ENCODE data around the gene TMEM178B. TPM values are rescaled to one million over a fixed set of nuclear protein-coding genes. Genes with fewer than 3 reads are reported as not detected.

TMEM178B gene
- total RNA-seq, 2 donors from 2014 or later = 0.92 to 0.95 TPM

DNA sequence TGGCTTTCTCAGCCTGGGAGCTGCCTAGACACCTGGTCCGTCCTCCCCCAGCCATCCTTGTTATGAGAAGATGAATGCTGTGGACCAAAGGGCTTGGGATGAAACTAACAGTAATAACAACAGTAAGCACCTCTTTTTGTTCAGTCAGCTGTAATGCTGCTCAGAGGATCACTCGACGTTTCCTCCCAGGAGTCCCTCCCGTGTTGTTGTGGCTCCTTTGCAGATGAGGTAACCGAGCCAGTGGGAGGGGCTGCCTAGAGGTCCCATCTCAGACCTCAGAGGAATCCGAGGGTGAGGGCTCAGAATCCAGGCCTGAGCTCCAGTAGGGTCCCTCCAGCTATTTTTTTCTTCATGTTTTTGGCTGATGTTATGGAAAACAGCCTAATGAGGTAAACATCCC is 145.1 kb downstream of the TMEM178B start:
- Histone ChIP-seq H3K36me3 (no peaks in the 10 kb centered on the region), H3K9me3 (no peaks in the 10 kb centered on the region), H3K4me3 (no peak overlapping the region), H3K4me1 (ENCODE audit: control insufficient read depth in 1 of 2, low read depth in 2 of 2) (no peaks in the 10 kb centered on the region), H3K27me3 (replicated peaks; ENCODE audit: insufficient read depth) (no peaks in the 10 kb centered on the region), H3K27ac (no peak overlapping the region)
- DNase-seq (ENCODE audit: low spot score) (no peak), ATAC-seq (ENCODE audit: insufficient number of reproducible peaks, low FRiP score, low read depth) (no peak)
- no peak for TF ChIP-seq CTCF (IDR thresholded peaks at IDR 0.05)

GRCh38 chr7:141220263-141220880 is 146.5 kb downstream of the TMEM178B start:
- H3K4me1 ChIP-seq (ENCODE audit: control insufficient read depth in 1 of 2, low read depth in 2 of 2) = no peaks in the 10 kb centered on the region
- no peaks in the 10 kb centered on the region for H3K27me3 ChIP-seq (replicated peaks; ENCODE audit: insufficient read depth)
- no peak overlapping the region for H3K4me3 ChIP-seq
- no peak overlapping the region for H3K27ac ChIP-seq
- H3K9me3 ChIP-seq = no peaks in the 10 kb centered on the region
- no peak for ATAC-seq (ENCODE audit: insufficient number of reproducible peaks, low FRiP score, low read depth)
- H3K36me3 ChIP-seq = no peaks in the 10 kb centered on the region
- no peak for TF ChIP-seq CTCF (IDR thresholded peaks at IDR 0.05)
- DNase-seq (ENCODE audit: low spot score) = no peak

GRCh38 chr7:141221007-141221612 is 147.2 kb downstream of the TMEM178B start:
- Histone ChIP-seq H3K36me3 (no peaks in the 10 kb centered on the region), H3K27ac (no peak overlapping the region), H3K4me3 (no peak overlapping the region), H3K27me3 (replicated peaks; ENCODE audit: insufficient read depth) (no peaks in the 10 kb centered on the region), H3K4me1 (ENCODE audit: control insufficient read depth in 1 of 2, low read depth in 2 of 2) (no peaks in the 10 kb centered on the region), H3K9me3 (no peaks in the 10 kb centered on the region)
- TF ChIP-seq CTCF (IDR thresholded peaks at IDR 0.05) = no peak
- no peak for ATAC-seq (ENCODE audit: insufficient number of reproducible peaks, low FRiP score, low read depth)
- DNase-seq (ENCODE audit: low spot score) = no peak

DNA sequence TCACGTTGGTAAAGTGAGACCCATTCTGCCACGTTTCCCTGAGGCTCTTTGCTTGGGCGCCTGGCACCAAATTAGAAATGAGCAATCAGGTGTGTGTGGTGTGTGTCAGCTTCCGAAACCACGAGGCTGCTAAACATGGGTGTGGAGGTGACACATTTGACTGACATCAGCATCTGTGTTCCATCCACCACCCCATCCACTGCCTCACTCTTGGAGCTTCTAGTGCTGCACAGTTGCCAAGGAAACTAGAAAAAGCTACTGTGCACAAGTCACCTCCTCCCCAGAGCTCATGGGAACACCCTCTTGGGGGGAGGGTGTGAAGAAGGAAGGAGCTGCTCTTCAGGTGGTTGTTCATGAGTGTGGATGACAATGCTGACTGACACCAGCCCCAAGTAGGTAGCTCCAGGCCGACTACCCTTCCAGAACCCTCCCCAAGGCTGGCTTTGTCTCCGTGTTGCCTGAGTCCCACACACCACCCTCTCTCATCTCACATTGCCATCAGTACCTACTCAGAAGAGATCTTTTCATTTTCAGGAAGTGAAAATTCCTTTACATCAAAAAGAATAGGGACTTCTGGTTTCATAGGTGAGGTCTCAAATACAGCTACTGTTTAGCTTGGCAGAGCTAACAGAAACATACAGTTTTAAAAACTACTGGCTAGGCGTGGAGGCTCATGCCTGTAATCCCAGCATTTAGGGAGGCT is 152.2 kb downstream of the TMEM178B start:
- no peak for TF ChIP-seq CTCF (IDR thresholded peaks at IDR 0.05)
- ATAC-seq (ENCODE audit: insufficient number of reproducible peaks, low FRiP score, low read depth) = no peak

DNA sequence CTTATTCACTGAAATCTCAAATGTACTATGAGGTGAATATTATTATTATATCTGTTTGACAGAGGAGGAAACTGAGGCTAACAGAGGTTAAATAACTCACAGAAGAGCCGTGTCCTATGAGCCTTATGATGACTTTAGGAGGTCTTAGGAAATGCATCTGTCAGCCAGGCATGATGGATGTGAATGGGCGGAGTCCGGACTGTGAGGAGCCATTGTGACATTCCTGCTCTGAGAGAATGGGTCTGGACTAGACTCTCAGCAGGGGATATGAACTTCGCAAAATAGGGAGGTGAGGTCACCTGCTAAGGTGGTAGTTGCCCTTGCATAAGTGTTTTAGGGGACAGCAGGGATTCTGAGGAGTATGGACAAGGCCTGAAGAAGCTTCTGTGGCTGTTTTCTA is 153.6 kb downstream of the TMEM178B start:
- Histone ChIP-seq H3K36me3 (no peaks in the 10 kb centered on the region), H3K27me3 (replicated peaks; ENCODE audit: insufficient read depth) (no peaks in the 10 kb centered on the region), H3K9me3 (no peaks in the 10 kb centered on the region), H3K27ac (no peak overlapping the region), H3K4me3 (no peak overlapping the region), H3K4me1 (ENCODE audit: control insufficient read depth in 1 of 2, low read depth in 2 of 2) (no peaks in the 10 kb centered on the region)
- ATAC-seq (ENCODE audit: insufficient number of reproducible peaks, low FRiP score, low read depth) (no peak), DNase-seq (ENCODE audit: low spot score) (no peak)
- no peak for TF ChIP-seq CTCF (IDR thresholded peaks at IDR 0.05)

More for the DNA sequence above, 152.2 kb downstream of the TMEM178B start:
- no peaks in the 10 kb centered on the region for H3K27me3 ChIP-seq (replicated peaks; ENCODE audit: insufficient read depth)
- no peak overlapping the region for H3K27ac ChIP-seq
- H3K4me3 ChIP-seq = no peak overlapping the region
- no peak for DNase-seq (ENCODE audit: low spot score)
- H3K9me3 ChIP-seq = no peaks in the 10 kb centered on the region
- no peaks in the 10 kb centered on the region for H3K36me3 ChIP-seq
- no peaks in the 10 kb centered on the region for H3K4me1 ChIP-seq (ENCODE audit: control insufficient read depth in 1 of 2, low read depth in 2 of 2)
